A673 (cell line): ENCODE data around the gene S100A10.

Experiments used
- EZH2 ChIP-seq: fragments of 200-600 bp; sonication (generic); IDR thresholded peaks from 2 replicates; pipeline ENCODE4 v1.6.1; 2017; ENCODE audit warnings: borderline replicate concordance, low read depth, mild to moderate bottlenecking, mixed read lengths, antibody characterized with exemption, low read length; ENCODE audit not compliant: poor library complexity, severe bottlenecking
- TF ChIP-seq, protein P1 (sequence below): fragments of 300-800, 200-600 bp; sonication (generic); conservative IDR thresholded peaks from 2 replicates; pipeline ENCODE4 v1.5.1; 2017; ENCODE audit warnings: low read depth, mild to moderate bottlenecking, antibody characterized with exemption, low read length, moderate library complexity, mixed read lengths

- TF ChIP-seq, protein P1, sequence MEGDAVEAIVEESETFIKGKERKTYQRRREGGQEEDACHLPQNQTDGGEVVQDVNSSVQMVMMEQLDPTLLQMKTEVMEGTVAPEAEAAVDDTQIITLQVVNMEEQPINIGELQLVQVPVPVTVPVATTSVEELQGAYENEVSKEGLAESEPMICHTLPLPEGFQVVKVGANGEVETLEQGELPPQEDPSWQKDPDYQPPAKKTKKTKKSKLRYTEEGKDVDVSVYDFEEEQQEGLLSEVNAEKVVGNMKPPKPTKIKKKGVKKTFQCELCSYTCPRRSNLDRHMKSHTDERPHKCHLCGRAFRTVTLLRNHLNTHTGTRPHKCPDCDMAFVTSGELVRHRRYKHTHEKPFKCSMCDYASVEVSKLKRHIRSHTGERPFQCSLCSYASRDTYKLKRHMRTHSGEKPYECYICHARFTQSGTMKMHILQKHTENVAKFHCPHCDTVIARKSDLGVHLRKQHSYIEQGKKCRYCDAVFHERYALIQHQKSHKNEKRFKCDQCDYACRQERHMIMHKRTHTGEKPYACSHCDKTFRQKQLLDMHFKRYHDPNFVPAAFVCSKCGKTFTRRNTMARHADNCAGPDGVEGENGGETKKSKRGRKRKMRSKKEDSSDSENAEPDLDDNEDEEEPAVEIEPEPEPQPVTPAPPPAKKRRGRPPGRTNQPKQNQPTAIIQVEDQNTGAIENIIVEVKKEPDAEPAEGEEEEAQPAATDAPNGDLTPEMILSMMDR: no peak
- no peak for TF ChIP-seq EZH2
These were observed 16.8 kb downstream of the S100A10 start for GRCh38 chr1:151976858-151977257.
